Caco-2 (cell line): Measurements from ENCODE around the gene FBXL7. TPM values are rescaled to one million over a fixed set of nuclear protein-coding genes. Genes with fewer than 3 reads are reported as not detected.

Source experiments
- BruUV-seq: library from RNA; stranded (reverse); fragments of 400-500 nt; replicated peaks from 2 replicates; lab custom pipeline; 2021; lab: Mats Ljungman, UMichigan
- CTCF ChIA-PET: fragments of 300-600 bp; sonication (Branson Sonifier 250); formaldehyde crosslinking; loops from one replicate; lab custom pipeline; 2022; ENCODE audit warnings: antibody characterized with exemption; lab: Charles Lee
- POLR2A ChIA-PET: fragments of 300-600 bp; sonication (Branson Sonifier 250); formaldehyde crosslinking; loops from one replicate; lab custom pipeline; 2022; ENCODE audit warnings: antibody characterized with exemption; lab: Charles Lee
- DNase-seq, 2 experiments: peaks; one replicate each; pipeline versions ENCODE4 v3.0.0 to v3.0.0-alpha.2; 2020 to 2022
- H3K27me3 ChIP-seq: replicated peaks from 2 replicates; pipeline ENCODE4 v1.6.0; 2011; ENCODE audit warnings: low read length; ENCODE audit not compliant: control insufficient read depth, insufficient read depth
- H3K36me3 ChIP-seq: 2 replicates; pipeline ENCODE4 v1.5.1; 2011; ENCODE audit warnings: low read length; ENCODE audit not compliant: control insufficient read depth, insufficient read depth
- H3K4me1 ChIP-seq: fragments of 250-450 bp; sonication (Bioruptor Pico); 2 replicates; pipeline ENCODE4 v1.5.1; 2020; ENCODE audit warnings: mild to moderate bottlenecking
- H3K4me3 ChIP-seq: 2 replicates; pipeline ENCODE4 v1.5.1; 2011; ENCODE audit warnings: low read depth, mild to moderate bottlenecking, control low read depth, low read length
- H3K9me3 ChIP-seq: fragments of 250-450 bp; sonication (Bioruptor Pico); 2 replicates; pipeline ENCODE4 v1.5.1; 2020; ENCODE audit warnings: mild to moderate bottlenecking, moderate library complexity
- H3K27ac Mint-ChIP-seq: one replicate; pipeline ENCODE4 v1.8.0; 2022; ENCODE audit warnings: mixed read lengths; ENCODE audit not compliant: unreplicated experiment
- H3K27me3 Mint-ChIP-seq: one replicate; pipeline ENCODE4 v1.8.0; 2022; ENCODE audit warnings: mixed read lengths; ENCODE audit not compliant: insufficient read depth, unreplicated experiment
- H3K36me3 Mint-ChIP-seq: one replicate; pipeline ENCODE4 v1.8.0; 2022; ENCODE audit warnings: mild to moderate bottlenecking, mixed read lengths; ENCODE audit not compliant: insufficient read depth, unreplicated experiment
- H3K4me1 Mint-ChIP-seq: one replicate; pipeline ENCODE4 v1.8.0; 2022; ENCODE audit warnings: low read depth, mixed read lengths; ENCODE audit not compliant: unreplicated experiment
- H3K4me3 Mint-ChIP-seq: one replicate; pipeline ENCODE4 v1.8.0; 2022; ENCODE audit warnings: mild to moderate bottlenecking, moderate library complexity, mixed read lengths; ENCODE audit not compliant: unreplicated experiment
- H3K9me3 Mint-ChIP-seq: one replicate; pipeline ENCODE4 v1.8.0; 2022; ENCODE audit warnings: mixed read lengths; ENCODE audit not compliant: unreplicated experiment
- CTCF ChIP-seq, 2 experiments: fragments of 200-600 bp in 1 of 2; IDR thresholded peaks; 1 replicate in 1 of 2; 2 replicates in 1 of 2; pipeline versions ENCODE4 v1.5.1 to v1.8.0; 2011 to 2022; ENCODE audit warnings: antibody characterized with exemption in 1 of 2, control low read depth in 1 of 2, inconsistent platforms in 1 of 2, low read depth in 1 of 2, low read length in 1 of 2, mild to moderate bottlenecking in 1 of 2, moderate library complexity in 1 of 2; ENCODE audit not compliant: insufficient read depth in 1 of 2, severe bottlenecking in 1 of 2, unreplicated experiment in 1 of 2
- intact Hi-C: fragments of 100-400 bp; cut with micrococcal nuclease; formaldehyde crosslinking; loops from one replicate; pipeline ENCODE4 v1.10.0; 2022; ENCODE audit not compliant: unreplicated experiment
- total RNA-seq: library from RNA; stranded (reverse); gene quantifications from 2 replicates; pipeline ENCODE4 v1.2.3, GENCODE V29; 2022

The FBXL7 gene
- total RNA-seq, 1 experiment from 2014 or later: not detected

DNA sequence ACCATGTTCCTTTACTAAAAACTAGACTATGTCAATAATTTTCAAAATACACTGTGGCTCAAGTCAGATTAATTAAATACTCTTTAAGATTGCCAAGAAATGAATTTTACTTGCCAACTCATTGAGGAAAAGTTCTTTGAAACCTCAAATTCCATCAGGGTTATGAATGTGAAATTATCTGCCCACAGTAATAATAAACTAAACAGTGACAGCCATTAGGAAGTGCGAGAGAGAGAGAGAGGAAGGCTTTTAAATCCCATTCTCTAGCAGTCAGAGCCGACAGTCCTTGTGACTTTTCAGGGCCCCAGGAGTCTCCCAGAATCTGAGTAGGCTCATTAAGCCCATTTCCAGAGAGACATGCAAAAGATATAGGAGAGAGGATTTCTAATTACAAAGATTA is 443.5 kb downstream of the FBXL7 start:
- Mint-ChIP-seq H3K9me3 (no peaks in the 10 kb centered on the region), H3K4me1 (no peaks in the 10 kb centered on the region), H3K4me3 (no peak overlapping the region), H3K27ac (no peak overlapping the region), H3K27me3 (peaks cover 3% of the 10 kb centered on the region), H3K36me3 (no peaks in the 10 kb centered on the region)
- Histone ChIP-seq H3K4me3 (no peak overlapping the region), H3K27me3 (no peaks in the 10 kb centered on the region), H3K4me1 (no peaks in the 10 kb centered on the region), H3K9me3 (no peaks in the 10 kb centered on the region), H3K36me3 (no peaks in the 10 kb centered on the region)
- ChIA-PET POLR2A (no interaction called here), CTCF (no interaction called here)
- intact Hi-C loops: no loop called here
- DNase-seq: no peak
- no TSS peak for BruUV-seq
- no peak for TF ChIP-seq CTCF (IDR thresholded peaks at IDR 0.05; ENCODE audit: insufficient read depth in 1 of 2, low read depth in 1 of 2, low read length in 1 of 2, severe bottlenecking in 1 of 2, unreplicated experiment in 1 of 2)

DNA sequence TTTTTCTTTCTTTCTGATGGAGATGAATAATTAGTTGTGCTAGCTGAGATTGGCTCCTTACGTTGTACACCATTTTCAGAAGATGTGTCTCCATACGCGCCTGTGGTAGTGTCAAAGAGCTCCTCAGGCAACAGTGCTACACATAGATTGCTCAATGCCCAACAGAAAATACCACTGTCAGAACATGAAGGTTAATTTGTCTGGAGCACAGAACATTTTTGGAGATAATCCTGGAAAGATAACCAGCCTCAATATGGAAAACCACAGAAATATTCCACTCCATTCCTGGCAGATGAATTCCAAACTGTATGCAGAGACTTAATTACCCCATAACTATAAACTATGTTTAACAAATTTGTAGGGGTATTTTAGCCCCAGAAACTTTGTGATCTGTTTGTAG is 446.0 kb downstream of the FBXL7 start:
- no peak for TF ChIP-seq CTCF (IDR thresholded peaks at IDR 0.05; ENCODE audit: insufficient read depth in 1 of 2, low read depth in 1 of 2, low read length in 1 of 2, severe bottlenecking in 1 of 2, unreplicated experiment in 1 of 2)
- no peaks in the 10 kb centered on the region for H3K36me3 Mint-ChIP-seq
- POLR2A ChIA-PET: no interaction called here
- peaks cover 5% of the 10 kb centered on the region for H3K27me3 Mint-ChIP-seq
- CTCF ChIA-PET: no interaction called here
- no peak overlapping the region for H3K27ac Mint-ChIP-seq
- Histone ChIP-seq H3K4me3 (no peak overlapping the region), H3K4me1 (no peaks in the 10 kb centered on the region), H3K36me3 (no peaks in the 10 kb centered on the region), H3K9me3 (no peaks in the 10 kb centered on the region), H3K27me3 (no peaks in the 10 kb centered on the region)
- BruUV-seq: no TSS peak
- H3K4me3 Mint-ChIP-seq: no peak overlapping the region
- intact Hi-C loops: no loop called here
- H3K4me1 Mint-ChIP-seq: no peaks in the 10 kb centered on the region
- no peaks in the 10 kb centered on the region for H3K9me3 Mint-ChIP-seq
- no peak for DNase-seq

DNA sequence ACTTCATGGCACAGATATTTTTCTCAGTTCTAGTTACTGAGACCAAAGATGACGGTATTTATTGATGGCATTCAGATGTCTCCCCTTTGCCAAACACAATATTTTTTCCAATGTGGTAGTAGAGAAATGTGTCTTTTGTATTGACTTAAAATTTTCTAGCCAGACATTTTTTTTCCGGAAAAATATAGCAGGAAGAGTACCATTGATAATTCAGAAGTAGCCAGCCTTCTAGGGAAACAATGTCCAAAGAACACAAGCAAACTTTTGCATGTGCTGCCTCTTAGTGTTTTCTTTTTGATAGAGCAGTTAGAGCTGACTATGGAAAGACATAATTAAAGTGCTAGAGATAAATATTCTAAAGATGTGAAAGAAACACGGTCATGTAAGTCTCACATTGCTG is 448.2 kb downstream of the FBXL7 start:
- Histone ChIP-seq H3K9me3 (no peaks in the 10 kb centered on the region), H3K4me1 (no peaks in the 10 kb centered on the region), H3K4me3 (no peak overlapping the region), H3K36me3 (no peaks in the 10 kb centered on the region), H3K27me3 (no peaks in the 10 kb centered on the region)
- H3K4me3 Mint-ChIP-seq: no peak overlapping the region
- H3K27ac Mint-ChIP-seq: no peak overlapping the region
- ChIA-PET CTCF (no interaction called here), POLR2A (no interaction called here)
- no TSS peak for BruUV-seq
- H3K36me3 Mint-ChIP-seq: no peaks in the 10 kb centered on the region
- TF ChIP-seq CTCF (IDR thresholded peaks at IDR 0.05; ENCODE audit: insufficient read depth in 1 of 2, low read depth in 1 of 2, low read length in 1 of 2, severe bottlenecking in 1 of 2, unreplicated experiment in 1 of 2): no peak
- H3K9me3 Mint-ChIP-seq: no peaks in the 10 kb centered on the region
- H3K27me3 Mint-ChIP-seq: peaks cover 5% of the 10 kb centered on the region
- no peak for DNase-seq
- intact Hi-C loops: no loop called here
- no peaks in the 10 kb centered on the region for H3K4me1 Mint-ChIP-seq
